Stimulated activated naive CD8-positive, alpha-beta T cell treated with anti-CD3 and anti-CD28 coated beads, Interleukin-15, Interleukin-2, amounts not matched to agents 100 U/mL and 50 U/mL, for 24 hours (primary cell): ENCODE data around the gene RNASEH1.
A peak's percentile ranks its signal among the peaks of the same experiment; 100 is the strongest.
"Not testable (repeated sequence)": the region's sequence is repeated elsewhere in the genome, so short reads cannot be mapped to it uniquely, and the experiment has no call there.

Experiments
- ATAC-seq: fragments of 150-1000 bp; cut with Tn5 transposase; one replicate; pipeline ENCODE4 v1.10.0; 2021
- DNase-seq: peaks from one replicate; pipeline ENCODE4 v3.0.0; 2021

The RNASEH1 gene

DNA sequence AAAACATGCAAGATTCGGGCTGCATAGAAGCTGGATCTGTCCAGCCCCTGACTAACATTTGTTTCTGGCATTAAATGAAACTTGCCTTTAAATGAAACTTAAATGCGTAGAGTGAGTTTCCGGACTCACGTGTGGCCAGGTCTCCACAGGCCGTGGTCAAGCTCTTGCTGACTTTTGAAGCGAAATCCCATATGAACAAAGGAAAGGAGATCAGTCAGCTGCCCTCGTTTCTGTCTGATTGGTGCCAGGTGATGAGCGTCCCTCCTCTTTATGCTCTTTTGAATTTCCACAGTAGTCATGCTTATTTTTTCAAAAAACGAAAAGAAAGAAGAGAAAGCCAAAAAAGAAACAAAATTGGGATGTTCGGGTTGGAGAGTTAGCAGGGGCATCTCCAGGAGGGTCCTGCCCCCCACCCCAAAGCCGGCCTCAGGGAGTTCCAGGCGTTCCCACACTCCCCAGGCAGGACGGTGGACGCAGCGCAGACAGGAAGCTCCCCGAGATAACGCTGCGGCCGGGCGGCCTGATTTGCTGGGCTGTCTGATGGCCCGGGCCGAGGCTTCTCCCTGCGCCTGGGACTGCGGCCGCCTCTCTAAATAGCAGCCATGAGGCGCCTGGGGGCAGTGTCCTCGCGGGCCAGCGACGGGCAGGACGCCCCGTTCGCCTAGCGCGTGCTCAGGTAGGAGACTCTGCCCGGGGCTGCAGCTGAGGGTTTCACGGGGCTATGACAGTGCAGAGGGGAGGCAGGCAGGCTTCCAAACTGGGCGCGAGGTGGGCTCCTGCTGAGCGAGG is 36.6 kb upstream of the RNASEH1 start, which contains the start of gene COLEC11:
Gene COLEC11, plus strand, starts transcription at position 620 of the 789 bp plus-strand sequence. CDS start 9,229 bp downstream, outside the sequence.
- DNase-seq (no peak), ATAC-seq (no peak)

DNA sequence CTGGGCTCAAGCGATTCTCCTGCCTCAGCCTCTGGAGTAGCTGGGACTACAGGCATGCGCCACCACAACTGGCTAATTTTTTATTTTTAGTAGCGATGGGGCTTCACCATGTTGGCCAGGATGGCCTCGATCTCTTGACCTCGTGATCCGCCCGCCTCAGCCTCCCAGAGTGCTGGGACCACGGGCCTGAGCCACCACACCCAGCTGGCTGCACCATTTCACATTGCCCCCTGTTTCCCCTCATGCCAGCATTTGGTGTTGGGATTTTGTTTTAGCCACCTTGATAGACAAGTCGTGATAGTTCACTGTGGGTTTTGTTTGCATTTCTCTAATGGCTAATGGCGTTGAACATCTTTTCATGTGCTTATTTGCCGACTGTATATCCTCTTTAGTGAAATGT is 31.0 kb upstream of the RNASEH1 start:
- ATAC-seq (no peak), DNase-seq (no peak)

DNA sequence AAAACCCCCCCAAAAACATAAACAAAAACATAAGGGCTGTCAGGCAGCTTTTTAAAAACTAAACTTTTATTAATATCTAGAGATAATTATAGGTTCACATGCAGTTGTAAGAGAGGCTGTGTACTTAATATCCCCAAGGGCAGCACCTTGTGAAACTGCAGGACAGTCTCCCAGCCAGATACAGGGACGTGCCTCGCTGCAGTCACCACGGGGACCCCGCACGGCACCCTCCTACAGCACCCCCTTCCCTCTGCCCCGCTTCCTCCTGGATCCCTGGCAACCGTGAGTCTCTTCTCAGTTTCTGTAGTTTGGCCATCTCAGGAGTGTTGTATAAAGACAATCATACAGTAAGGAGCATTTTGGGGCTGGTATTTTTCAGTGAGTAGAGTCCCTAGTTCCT is 30.0 kb upstream of the RNASEH1 start:
- ATAC-seq = no peak
- DNase-seq = no peak

DNA sequence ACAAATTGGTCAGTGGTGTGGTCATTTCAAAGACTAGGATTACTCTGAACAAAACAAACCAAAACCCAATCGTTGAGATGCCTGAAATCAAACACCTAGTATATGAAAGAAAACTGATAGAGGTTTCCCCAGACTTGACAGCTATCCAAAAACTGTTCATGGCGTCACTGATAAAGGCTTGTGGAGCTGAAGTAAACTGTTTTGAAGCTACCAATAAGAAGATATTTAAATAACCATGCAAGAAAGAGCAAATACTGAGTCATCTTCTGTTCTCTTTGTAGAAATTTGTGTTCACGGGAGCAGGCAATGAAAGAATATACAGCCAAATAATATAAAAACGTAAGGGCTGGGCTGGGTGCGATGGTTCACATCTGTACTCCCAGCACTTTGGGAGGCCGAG is 29.3 kb upstream of the RNASEH1 start:
- ATAC-seq = no peak
- no peak for DNase-seq

DNA sequence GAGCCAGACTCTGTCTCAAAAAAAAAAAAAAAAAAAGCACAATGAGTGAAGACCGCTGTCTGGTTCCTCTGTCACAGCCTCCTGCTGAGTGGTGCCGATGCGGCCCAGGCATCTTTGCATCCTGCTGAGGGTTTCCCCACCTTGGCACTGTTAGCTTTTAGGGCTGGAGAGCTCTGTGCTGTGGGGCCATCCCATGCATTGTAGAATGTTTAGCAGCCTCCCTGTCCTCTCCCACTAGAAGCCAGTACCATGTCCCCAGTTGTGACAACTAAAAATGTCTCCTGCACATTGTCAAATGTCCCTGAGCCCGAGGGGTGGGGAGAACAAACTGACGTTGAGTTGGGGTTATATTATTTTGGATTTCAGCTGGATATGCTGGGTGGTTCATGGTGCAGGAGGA is 28.9 kb upstream of the RNASEH1 start:
- ATAC-seq = peak; percentile 19

DNA sequence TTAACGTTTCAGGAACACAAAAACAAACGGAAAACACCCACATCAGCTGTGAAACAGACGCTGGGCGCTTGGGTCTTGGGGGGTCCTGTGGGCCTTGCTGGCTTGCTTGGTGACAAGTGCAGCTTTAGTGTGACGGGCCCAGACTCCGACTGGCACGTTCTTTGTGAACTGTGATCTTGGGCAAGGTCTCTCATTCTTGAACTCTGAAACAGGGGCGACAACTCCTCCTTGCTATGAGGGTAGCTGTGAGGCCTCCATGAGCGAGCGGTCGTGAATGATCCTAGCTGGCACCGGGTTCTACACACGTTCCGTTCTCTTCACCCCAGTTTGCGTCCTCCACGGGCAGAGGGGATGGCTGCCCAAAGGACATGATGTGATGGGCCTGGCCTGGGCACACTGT is 28.1 kb upstream of the RNASEH1 start:
- DNase-seq (no peak), ATAC-seq (no peak)

More for the DNA sequence above, 28.9 kb upstream of the RNASEH1 start:
- no peak for DNase-seq

DNA sequence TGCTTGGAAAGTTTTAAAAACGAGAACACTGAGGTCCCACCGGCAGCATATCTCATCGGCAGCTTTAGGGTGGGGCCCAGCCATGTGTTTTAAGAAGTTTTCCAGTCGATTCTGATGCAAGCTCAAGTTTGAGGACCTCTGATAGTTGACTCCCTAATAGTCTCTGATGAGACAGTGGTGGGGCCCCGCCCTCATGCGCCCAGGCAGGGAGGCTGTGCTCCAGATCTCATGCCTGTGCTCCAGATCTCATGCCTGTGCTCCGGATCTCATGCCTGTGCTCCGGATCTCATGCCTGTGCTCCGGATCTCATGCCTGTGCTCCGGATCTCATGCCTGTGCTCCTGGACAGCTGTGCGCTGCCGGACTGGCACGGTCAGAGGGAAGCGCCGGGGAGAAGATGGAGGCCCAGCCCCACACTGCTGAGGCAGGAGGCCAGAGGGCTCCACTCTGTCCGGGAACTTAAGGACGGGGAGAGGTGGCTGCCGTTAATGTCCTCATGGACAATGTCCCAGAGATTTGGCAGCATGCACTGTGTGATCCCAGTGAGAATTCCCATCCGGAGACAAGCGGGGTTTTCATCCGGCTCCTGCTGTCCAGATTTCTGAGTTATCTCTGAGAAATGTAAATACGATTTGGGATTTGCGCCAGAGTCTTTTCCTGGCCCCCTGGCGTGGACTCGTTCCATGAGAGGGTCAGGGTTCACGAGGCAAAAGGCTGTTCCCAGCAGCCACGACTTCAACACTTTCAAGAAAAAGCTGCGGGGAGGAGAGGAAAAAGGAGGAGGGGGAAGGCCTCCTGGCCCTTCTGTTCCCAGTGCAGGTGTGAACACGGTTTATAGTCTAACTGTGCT is 27.4 kb upstream of the RNASEH1 start:
- ATAC-seq = no peak
- DNase-seq = no peak

DNA sequence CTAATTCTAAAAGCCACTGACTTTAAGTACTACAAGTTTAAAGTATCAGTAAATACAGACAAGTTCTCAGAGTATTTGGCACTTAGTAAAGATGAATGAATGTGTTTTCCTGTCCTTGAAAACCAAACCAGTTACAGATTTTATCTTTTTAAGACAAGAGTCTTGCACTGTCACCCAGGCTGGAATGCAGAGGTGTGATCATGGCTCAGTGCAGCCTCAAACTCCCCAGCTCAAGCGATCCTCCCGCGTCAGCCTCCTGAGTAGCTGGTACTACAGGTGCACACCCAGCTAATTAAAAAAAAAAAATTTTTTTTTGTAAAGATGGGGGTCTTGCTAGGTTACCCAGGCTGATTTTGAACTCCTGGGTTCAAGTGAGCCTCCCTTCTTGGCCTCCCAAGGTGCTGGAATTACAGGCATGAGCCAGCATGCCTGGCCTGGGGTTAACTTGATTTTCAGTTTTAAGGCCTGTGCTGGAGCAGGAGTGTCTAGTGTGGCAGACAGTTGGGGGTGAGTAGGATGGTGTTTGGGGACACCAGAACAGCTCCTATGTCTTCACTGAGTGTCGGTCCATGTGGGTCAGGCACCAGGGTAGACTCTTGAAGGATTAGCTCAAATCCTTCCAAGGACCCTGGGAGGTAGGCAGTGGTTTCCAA is 26.6 kb upstream of the RNASEH1 start:
- ATAC-seq (no peak), DNase-seq (no peak)

DNA sequence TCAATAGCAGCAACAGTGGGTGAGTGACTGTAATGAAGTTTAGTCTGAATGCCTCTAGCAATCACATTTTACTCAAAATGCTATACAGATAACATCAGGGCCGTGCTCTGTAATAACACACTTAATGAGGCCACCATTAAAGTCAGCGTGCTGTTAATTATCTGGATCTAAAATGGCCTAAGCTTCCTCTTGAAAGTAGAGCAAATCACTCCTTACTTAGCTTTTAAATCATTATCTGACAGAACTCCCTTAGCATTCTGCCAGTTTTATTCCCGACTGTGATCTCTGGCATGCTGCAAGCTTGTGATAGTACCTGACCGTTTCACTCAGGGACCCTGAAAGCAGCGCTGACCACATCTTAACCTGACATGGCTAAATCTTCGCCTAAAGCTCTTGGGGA is 25.9 kb upstream of the RNASEH1 start:
- DNase-seq (no peak), ATAC-seq (no peak)

DNA sequence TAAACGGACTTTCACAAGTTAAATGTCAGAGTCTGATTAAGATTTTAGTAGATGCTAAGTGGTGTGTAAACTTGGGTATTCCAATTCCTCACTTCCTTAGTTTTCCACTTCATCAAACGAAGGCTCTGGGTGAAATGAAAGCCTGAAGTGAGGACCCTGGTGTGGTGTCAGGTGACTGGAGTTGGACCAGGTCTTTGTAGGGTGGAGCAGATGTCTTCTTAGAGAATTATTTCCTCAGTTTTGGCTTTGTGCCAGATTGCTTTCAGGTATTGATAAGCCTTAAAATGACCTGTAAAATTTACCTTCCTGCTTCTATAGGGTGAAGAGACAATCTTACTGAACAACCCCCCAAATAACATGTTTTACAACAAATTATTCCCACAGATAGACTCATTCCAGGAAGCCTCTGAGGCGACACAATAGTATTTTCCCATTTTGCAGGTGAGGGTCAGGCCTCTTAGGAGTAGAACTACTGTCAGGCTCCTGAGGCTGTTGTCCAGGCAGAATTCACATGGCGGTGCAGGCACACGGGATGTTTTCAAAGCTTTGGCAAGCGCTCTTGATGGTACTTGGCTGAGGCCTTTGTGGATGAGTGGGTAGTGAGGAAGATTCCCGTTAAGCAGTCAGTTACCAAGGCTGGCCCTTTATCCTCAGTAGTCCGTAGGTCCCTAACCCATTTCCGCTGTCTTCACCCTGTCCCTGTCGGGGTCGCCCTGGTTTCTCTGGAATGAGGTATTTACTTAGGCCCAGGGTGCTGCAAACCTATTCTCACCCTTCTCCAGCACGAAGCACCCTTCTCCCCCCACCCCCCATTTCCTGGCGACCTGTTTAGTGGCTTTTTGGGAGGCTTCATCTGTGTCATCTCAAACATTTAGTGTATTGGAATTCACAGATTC is 23.5 kb upstream of the RNASEH1 start:
- no peak for ATAC-seq
- DNase-seq = no peak

DNA sequence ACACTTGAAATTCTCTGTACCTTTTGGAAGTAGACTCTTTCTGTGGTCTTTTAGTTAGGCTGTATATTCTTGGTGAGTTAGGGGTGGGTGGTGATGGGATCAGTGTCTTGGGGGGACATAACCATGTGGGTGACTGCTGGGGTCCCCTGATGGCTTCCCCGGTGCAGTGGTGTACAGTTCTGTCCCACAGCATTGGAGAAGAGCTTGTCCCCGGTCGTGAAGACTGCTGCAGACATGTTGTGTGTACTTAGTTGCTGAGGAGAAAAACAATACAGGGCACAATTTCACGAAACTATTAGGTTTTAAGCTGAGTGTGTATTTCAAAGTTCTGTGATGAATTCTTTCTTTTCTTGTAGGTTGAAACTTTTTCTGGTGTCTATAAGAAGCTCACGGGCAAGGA is 22.3 kb upstream of the RNASEH1 start:
- ATAC-seq (no peak), DNase-seq (no peak)

DNA sequence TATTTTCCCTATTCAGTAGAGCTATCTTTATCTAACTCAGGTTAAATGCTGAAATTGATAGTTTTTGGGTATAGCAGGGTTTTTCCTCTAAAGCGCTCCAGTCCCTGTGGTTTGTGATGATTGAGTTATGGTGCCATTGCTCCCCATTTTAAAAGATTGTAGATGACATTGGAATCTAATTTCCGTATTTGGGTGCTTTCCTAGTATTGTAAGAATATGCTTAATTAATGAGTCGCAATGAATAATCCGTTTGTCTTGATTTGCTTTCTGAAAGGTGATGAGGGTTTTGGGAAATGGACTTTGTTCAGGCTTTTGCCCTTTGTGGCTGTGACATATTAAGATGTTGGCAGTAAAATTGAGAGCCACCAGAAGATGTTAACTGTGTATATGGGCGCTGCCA is 20.9 kb upstream of the RNASEH1 start:
- ATAC-seq (no peak), DNase-seq (no peak)

DNA sequence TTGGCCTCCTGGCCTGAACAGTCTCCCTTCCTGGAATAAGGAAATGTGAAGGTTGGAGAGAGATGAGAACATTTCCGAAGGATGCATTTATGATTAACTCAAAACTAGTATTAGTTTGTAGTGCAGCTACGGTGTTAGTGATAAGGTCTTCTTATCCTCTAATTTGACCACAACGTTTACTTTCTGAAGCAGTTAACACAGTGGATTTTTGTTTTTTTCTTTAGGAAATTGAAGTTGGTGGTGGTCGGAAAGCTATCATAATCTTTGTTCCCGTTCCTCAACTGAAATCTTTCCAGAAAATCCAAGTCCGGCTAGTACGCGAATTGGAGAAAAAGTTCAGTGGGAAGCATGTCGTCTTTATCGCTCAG is 18.1 kb upstream of the RNASEH1 start:
- DNase-seq, ATAC-seq: not testable (repeated sequence)

DNA sequence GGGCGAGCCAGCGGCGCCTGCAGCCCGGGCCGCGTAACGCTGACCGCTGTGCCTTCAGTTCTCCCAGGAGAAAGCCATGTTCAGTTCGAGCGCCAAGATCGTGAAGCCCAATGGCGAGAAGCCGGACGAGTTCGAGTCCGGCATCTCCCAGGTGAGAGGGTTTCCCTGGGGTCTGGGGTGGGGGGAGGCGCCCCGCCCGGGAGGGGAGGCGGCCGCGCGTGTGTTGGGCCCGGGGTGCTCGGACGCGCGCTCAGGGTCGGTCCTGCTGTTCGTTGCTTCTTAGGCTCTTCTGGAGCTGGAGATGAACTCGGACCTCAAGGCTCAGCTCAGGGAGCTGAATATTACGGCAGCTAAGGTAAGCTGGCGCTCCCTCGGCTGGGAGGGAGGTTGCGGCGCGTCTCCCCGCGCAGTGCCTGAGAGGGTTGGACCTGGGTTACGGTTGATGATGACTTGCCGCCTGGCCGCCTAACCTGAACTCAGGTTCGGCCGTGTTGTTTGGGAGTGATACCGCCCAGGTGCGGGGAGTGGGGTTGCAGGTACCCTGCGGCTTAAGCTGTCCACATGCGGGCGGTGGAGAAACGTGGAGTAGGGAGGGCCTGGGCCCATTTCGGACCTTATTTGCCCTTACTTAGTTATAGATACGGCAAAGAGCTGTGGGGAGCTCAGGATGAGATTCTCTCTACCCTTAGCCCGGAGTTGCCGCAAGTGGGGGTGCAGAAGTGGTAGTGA is 17.6 kb upstream of the RNASEH1 start:
- ATAC-seq (peak; percentile 45), DNase-seq (no peak)

DNA sequence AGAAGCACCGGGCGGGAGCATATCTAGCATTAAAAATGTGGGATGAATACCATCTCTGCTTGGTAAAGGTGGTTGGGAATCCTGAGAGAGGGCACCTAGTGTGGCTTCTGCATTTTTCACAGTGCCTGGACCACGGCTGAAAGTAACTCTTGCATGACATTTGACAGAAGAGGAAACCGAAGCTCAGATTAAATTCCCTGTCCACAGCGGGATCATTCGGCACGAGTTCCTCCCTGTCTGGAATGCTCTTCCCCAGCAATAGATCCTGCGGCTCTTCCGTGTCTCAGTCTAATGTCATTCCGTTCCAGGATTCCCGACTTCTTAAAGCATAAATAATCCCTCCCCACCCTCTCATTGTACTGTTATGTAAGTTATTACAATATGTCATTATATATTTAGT is 16.0 kb upstream of the RNASEH1 start:
- DNase-seq = no peak
- ATAC-seq = no peak

DNA sequence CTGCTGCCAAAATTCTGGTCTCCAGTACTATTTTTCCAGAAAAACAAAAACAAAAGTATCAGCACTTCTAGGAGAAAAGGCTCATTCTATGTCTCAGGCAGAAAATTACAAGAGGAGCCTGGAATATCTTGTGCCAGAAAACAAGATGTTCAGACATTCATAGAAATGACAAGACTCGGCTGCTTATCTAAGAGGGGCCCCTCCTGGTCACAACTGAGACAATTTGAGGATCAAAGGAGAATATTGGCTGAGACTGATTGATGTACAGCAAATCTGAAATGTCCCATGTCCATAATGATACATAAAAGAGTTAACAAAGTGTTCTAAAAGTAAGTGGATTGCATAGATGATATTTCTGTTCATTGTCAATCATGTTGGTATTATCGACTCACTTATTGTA is 14.5 kb upstream of the RNASEH1 start:
- DNase-seq (no peak), ATAC-seq (no peak)

DNA sequence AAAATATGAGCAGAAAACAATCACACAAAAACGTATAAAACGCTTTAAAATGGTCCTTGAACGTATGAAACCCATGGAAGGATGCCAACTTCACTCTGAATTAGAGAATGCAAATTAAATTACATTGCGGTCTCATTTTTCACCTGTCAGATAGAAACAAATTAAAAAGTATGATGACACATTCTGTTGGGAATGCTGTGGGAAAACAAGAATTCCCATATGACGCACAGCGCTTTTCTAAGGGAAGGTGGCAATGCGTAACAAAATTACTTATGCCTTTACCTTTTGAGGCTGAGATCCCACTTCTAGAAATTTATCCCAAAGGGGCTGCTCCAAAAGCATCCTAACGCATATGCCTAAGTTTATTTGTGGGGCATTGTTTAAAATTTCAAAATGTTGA is 13.2 kb upstream of the RNASEH1 start:
- DNase-seq (no peak), ATAC-seq (no peak)

DNA sequence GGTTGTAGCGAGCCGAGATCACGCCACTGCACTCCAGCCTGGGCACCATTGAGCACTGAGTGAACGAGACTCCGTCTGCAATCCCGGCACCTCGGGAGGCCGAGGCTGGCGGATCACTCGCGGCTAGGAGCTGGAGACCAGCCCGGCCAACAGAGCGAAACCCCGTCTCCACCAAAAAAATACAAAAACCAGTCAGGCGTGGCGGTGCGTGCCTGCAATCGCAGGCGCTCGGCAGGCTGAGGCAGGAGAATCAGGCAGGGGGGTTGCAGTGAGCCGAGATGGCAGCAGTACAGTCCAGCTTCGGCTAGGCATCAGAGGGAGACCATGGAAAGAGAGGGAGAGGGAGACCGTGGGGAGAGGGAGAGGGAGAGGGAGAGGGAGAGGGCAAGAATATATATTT is 11.5 kb upstream of the RNASEH1 start:
- not testable (repeated sequence) for ATAC-seq

DNA sequence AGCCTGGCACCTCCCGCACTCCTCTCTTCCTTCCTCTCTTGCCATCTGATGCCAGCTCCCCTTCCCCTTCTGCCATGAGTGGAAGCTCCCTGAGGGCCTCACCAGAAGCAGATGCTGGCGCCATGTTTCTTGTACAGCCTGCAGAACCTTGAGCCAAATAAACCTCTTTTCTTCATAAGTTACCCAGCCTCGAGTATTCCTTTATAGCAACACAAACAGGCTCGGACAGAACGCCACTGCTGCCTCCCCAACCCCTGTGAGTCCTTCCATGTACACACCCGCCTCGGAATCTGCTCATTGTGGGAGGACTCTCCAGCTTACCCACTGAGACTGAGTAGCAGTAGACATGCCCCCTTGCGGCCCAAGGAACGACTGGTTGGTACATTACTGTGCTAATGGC is 8.7 kb upstream of the RNASEH1 start:
- ATAC-seq = no peak
- DNase-seq = no peak

More for the DNA sequence above, 11.5 kb upstream of the RNASEH1 start:
- not testable (repeated sequence) for DNase-seq

DNA sequence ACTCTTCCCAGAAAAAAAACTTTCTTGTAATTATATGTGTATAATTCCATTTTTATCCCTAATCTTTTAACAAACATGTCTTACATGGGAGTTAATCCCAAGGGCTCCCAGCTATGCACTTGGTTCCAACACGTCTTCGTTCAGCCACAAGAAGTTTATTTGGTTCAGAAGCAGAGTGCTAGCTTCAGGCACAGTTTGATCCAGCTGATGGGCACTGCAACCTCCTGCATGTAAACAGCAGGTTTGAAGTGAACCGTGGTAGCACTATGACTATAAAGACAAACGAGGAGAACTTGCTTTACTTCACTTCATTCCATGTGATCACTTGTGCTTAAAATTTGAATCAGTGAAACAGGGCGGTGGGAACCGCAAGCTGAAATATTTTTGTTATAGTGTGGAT is 7.0 kb upstream of the RNASEH1 start:
- no peak for ATAC-seq
- DNase-seq = no peak

DNA sequence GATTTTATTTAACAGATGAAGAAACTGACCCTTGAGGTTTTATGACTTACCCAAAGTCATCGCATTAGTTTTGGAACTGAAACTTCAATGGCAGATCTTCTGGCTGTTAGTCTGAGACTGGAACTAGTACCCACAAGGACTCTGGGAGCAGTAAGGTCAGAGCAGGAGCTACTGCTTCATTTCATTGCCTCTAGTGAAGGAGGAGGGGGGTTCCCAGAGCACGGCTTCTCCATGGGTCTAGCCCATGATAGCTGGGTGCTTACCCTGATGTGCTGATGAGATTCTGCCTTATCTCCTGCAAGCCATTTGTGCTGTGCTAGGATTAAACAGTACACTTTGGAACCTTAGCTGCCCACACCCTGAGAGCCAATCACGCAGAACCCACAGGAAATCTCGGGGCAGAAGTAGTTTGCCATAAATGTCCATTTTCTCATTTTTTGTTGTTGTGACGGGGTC is 5.4 kb upstream of the RNASEH1 start:
- no peak for ATAC-seq
- DNase-seq = no peak
